H1 (cell line): ENCODE data around the gene CHCHD6. TPM values are rescaled to one million over a fixed set of nuclear protein-coding genes. Genes with fewer than 3 reads are reported as not detected.

Experiments used
- CTCF ChIA-PET: fragments of 300-600 bp; sonication (Branson Sonifier 250); formaldehyde crosslinking; loops from one replicate; lab custom pipeline; 2021; ENCODE audit not compliant: partially characterized antibody; lab: Charles Lee
- POLR2A ChIA-PET: fragments of 300-600 bp; sonication (Branson Sonifier 250); formaldehyde crosslinking; loops from one replicate; lab custom pipeline; 2021; ENCODE audit warnings: inconsistent platforms; ENCODE audit not compliant: partially characterized antibody; lab: Charles Lee
- DNase-seq, 2 experiments: peaks; one replicate each; pipeline versions ENCODE4 v3.0.0 to v3.0.0-alpha.2; 2010 to 2022; ENCODE audit warnings: low spot score in 2 of 2, low read depth in 1 of 2, mixed read lengths in 1 of 2
- FAIRE-seq: peaks from 2 replicates; lab custom pipeline; 2011; peaks lifted over from hg19 to GRCh38; lab: Jason Lieb, UNC
- H2AFZ ChIP-seq: 2 replicates; pipeline ENCODE4 v1.8.1; 2012; ENCODE audit warnings: low read length, inconsistent platforms
- H2AK5ac ChIP-seq: 2 replicates; pipeline ENCODE4 v1.6.1; 2013; ENCODE audit warnings: low read depth, low read length
- H2BK120ac ChIP-seq: replicated peaks from 2 replicates; pipeline ENCODE3; 2013; ENCODE audit warnings: low read depth, low read length, inconsistent platforms
- H2BK12ac ChIP-seq: 2 replicates; pipeline ENCODE4 v1.6.1; 2013; ENCODE audit warnings: low read depth, low read length
- H2BK15ac ChIP-seq: 2 replicates; pipeline ENCODE4 v1.6.1; 2013; ENCODE audit warnings: low read length
- H2BK20ac ChIP-seq: 2 replicates; pipeline ENCODE4 v1.6.1; 2013; ENCODE audit warnings: low read length
- H2BK5ac ChIP-seq: 2 replicates; pipeline ENCODE4 v1.6.1; 2013; ENCODE audit warnings: low read depth, low read length
- H3K14ac ChIP-seq: 2 replicates; pipeline ENCODE4 v1.6.1; 2013; ENCODE audit warnings: inconsistent platforms; ENCODE audit not compliant: insufficient read length
- H3K18ac ChIP-seq: 2 replicates; pipeline ENCODE4 v1.6.1; 2013; ENCODE audit warnings: low read length; ENCODE audit errors: extremely low read depth
- H3K23ac ChIP-seq: 2 replicates; pipeline ENCODE4 v1.6.1; 2013; ENCODE audit warnings: inconsistent platforms; ENCODE audit not compliant: insufficient read length
- H3K23me2 ChIP-seq: 2 replicates; pipeline ENCODE4 v1.6.1; 2013; ENCODE audit warnings: low read depth, low read length
- H3K27ac ChIP-seq: 2 replicates; pipeline ENCODE4 v1.6.1; 2011; ENCODE audit warnings: low read depth, low read length, inconsistent platforms
- H3K27me3 ChIP-seq, 4 experiments: replicated peaks in 1 of 4; 1 replicate in 1 of 4; 2 replicates in 3 of 4; pipeline versions ENCODE4 v1.6.1 to v1.8.1; 2011 to 2013; ENCODE audit warnings: low read length in 3 of 4, mild to moderate bottlenecking in 3 of 4, inconsistent platforms in 2 of 4, mixed read lengths in 2 of 4, moderate library complexity in 1 of 4; ENCODE audit not compliant: control insufficient read depth in 3 of 4, insufficient read depth in 3 of 4; ENCODE audit errors: extremely low read depth in 1 of 4
- H3K36me3 ChIP-seq, 4 experiments: 2 replicates each; pipeline versions ENCODE4 v1.6.1 to v1.8.1; 2011 to 2013; ENCODE audit warnings: mild to moderate bottlenecking in 4 of 4, low read length in 3 of 4, moderate library complexity in 2 of 4, control low read depth in 1 of 4, inconsistent platforms in 1 of 4; ENCODE audit not compliant: insufficient read depth in 4 of 4, control insufficient read depth in 2 of 4
- H3K4ac ChIP-seq: replicated peaks from 2 replicates; pipeline ENCODE3; 2013; ENCODE audit warnings: low read length, low read depth, mixed read lengths, inconsistent platforms; ENCODE audit not compliant: insufficient read length
- H3K4me1 ChIP-seq, 4 experiments: replicated peaks in 1 of 4; 1 replicate in 1 of 4; 2 replicates in 3 of 4; pipeline versions ENCODE4 v1.6.1 to v1.8.1; 2011 to 2013; ENCODE audit warnings: low read length in 3 of 4, inconsistent platforms in 2 of 4, mixed read lengths in 1 of 4; ENCODE audit not compliant: insufficient read depth in 4 of 4, control insufficient read depth in 3 of 4
- H3K4me2 ChIP-seq, 2 experiments: 2 replicates each; pipeline versions ENCODE4 v1.6.1 to v1.8.1; 2011 to 2013; ENCODE audit warnings: low read depth in 2 of 2, low read length in 2 of 2, control low read depth in 1 of 2, inconsistent platforms in 1 of 2, mild to moderate bottlenecking in 1 of 2; ENCODE audit not compliant: insufficient read depth in 1 of 2
- H3K4me3 ChIP-seq, 4 experiments: fragments of 200-600, 300-600 bp in 1 of 4; sonication (generic), shearing (Covaris generic), sonication (Bioruptor Twin) in 1 of 4; 2 replicates each; pipeline versions ENCODE4 v1.5.1 to v1.8.1; 2011 to 2016; ENCODE audit warnings: low read length in 4 of 4, low read depth in 3 of 4, control low read depth in 2 of 4, inconsistent platforms in 2 of 4, mild to moderate bottlenecking in 2 of 4, mixed read lengths in 1 of 4, moderate library complexity in 1 of 4; ENCODE audit not compliant: insufficient read depth in 2 of 4; ENCODE audit errors: extremely low read depth in 1 of 4
- H3K56ac ChIP-seq: replicated peaks from 2 replicates; pipeline ENCODE3; 2013; ENCODE audit warnings: low read depth, mild to moderate bottlenecking, mixed read lengths, low read length, inconsistent platforms; ENCODE audit not compliant: insufficient read length
- H3K79me1 ChIP-seq: 2 replicates; pipeline ENCODE4 v1.6.1; 2013; ENCODE audit warnings: low read depth, low read length, control low read depth
- H3K79me2 ChIP-seq, 2 experiments: 2 replicates each; pipeline versions ENCODE4 v1.6.1 to v1.8.1; 2012 to 2013; ENCODE audit warnings: low read length in 2 of 2, mild to moderate bottlenecking in 2 of 2, inconsistent platforms in 1 of 2; ENCODE audit not compliant: insufficient read depth in 2 of 2, control insufficient read depth in 1 of 2
- H3K9ac ChIP-seq, 4 experiments: replicated peaks in 1 of 4; 1 replicate in 1 of 4; 2 replicates in 3 of 4; pipeline versions ENCODE4 v1.6.1 to v1.8.1; 2011 to 2013; ENCODE audit warnings: low read depth in 3 of 4, low read length in 3 of 4, control low read depth in 2 of 4, mild to moderate bottlenecking in 2 of 4, moderate library complexity in 2 of 4, inconsistent platforms in 1 of 4; ENCODE audit errors: extremely low read depth in 1 of 4
- H3K9me3 ChIP-seq, 2 experiments: 2 replicates each; pipeline versions ENCODE4 v1.6.1 to v1.8.1; 2012 to 2013; ENCODE audit warnings: mild to moderate bottlenecking in 2 of 2, moderate library complexity in 2 of 2, control low read depth in 1 of 2, inconsistent platforms in 1 of 2, low read depth in 1 of 2, low read length in 1 of 2, mixed read lengths in 1 of 2; ENCODE audit not compliant: insufficient read depth in 2 of 2
- H4K20me1 ChIP-seq, 2 experiments: replicated peaks in 1 of 2; 2 replicates each; pipeline versions ENCODE3 to v1.8.1; 2011 to 2013; ENCODE audit warnings: inconsistent platforms in 2 of 2, low read length in 2 of 2, mild to moderate bottlenecking in 1 of 2; ENCODE audit not compliant: insufficient read depth in 2 of 2, control insufficient read depth in 1 of 2
- H4K5ac ChIP-seq: 2 replicates; pipeline ENCODE4 v1.6.1; 2013; ENCODE audit warnings: low read length, low read depth, mixed read lengths, inconsistent platforms; ENCODE audit not compliant: insufficient read length
- H4K8ac ChIP-seq: 2 replicates; pipeline ENCODE4 v1.8.0; 2013; ENCODE audit warnings: mild to moderate bottlenecking, moderate library complexity, low read length, inconsistent platforms; ENCODE audit not compliant: insufficient read depth; ENCODE audit errors: extremely low read depth
- H4K91ac ChIP-seq: replicated peaks from 2 replicates; pipeline ENCODE3; 2013; ENCODE audit warnings: low read length, mixed read lengths, inconsistent platforms; ENCODE audit not compliant: insufficient read length
- NRF1 ChIP-seq: IDR thresholded peaks from 2 replicates; pipeline ENCODE4 v1.6.1; 2011; ENCODE audit warnings: mild to moderate bottlenecking, low read depth, low read length, improper control_type of control experiment
- WGBS, 2 experiments: shearing (Covaris generic) in 1 of 2; methylation state at CpG; one replicate each; pipeline versions ENCODE4 v1.1.6 to v1.1.7; 2013 to 2015; ENCODE audit warnings: low lambda C conversion rate in 2 of 2, mixed read lengths in 2 of 2, inconsistent platforms in 1 of 2, low coverage in 1 of 2, missing lambda C conversion rate in 1 of 2; ENCODE audit not compliant: insufficient replicate concordance in 2 of 2, insufficient coverage in 1 of 2, insufficient read length in 1 of 2; ENCODE audit errors: extremely low coverage in 1 of 2, missing lambda C conversion rate in 1 of 2; 5-methylcytosine and 5-hydroxymethylcytosine counted together
- polyA plus RNA-seq, 7 experiments: library from polyadenylated mRNA; depleted of rRNA in 3 of 7; stranded (reverse) in 5 of 7; unstranded in 2 of 7; fragments of >200 nt in 5 of 7; fragments of 200-250 nt in 2 of 7; gene quantifications; 1 replicate in 5 of 7; 2 replicates in 1 of 7; 4 replicates in 1 of 7; pipeline versions ENCODE4 v1.2.1 to v1.2.3, GENCODE V29; 2011 to 2013; ENCODE audit warnings: missing spikeins in 2 of 7, mixed read lengths in 2 of 7
- total RNA-seq: library from RNA; stranded (reverse); fragmentation: NEBNext Ultra II Directional; extraction: Animal tissue kit (Norgen Biotek cat#: 25700); gene quantifications from 2 replicates; pipeline ENCODE4 v1.2.1, GENCODE V29; 2021

CHCHD6 gene
- total and polyA plus RNA-seq, 2 of the 8 experiments (the other 6 are each of a cell fraction or from before 2014, with no cell fraction given): 32.4 to 37.6 TPM

- DNase-seq (no peak), FAIRE-seq (no peak)
- H3K27ac ChIP-seq: no peak overlapping the region
- peaks cover 0 to 5% of the 10 kb centered on the region in 2 experiments for H4K20me1 ChIP-seq
- H2BK15ac ChIP-seq: no peak overlapping the region
- no peaks in the 10 kb centered on the region; the same call in 1 of the 2 replicates for H3K23me2 ChIP-seq
- H2AFZ ChIP-seq: no peak overlapping the region
- CTCF ChIA-PET: interaction anchor here (1.8 kb wide), 1 partner anchor 9 kb away, joined by 9 read pairs; no protein-coding TSS in a partner anchor
- no peaks in the 10 kb centered on the region for H3K36me3 ChIP-seq
- H3K4me3 ChIP-seq: no peak overlapping the region
- H2BK12ac ChIP-seq: no peak overlapping the region
- no peak overlapping the region for H2BK20ac ChIP-seq
- no peak overlapping the region for H4K91ac ChIP-seq
- H3K27me3 ChIP-seq: no peaks in the 10 kb centered on the region
- H3K9ac ChIP-seq: no peak overlapping the region
- H2BK120ac ChIP-seq: no peak overlapping the region
- no peak overlapping the region for H2AK5ac ChIP-seq
- H3K9me3 ChIP-seq: peaks cover 0 to 5% of the 10 kb centered on the region in 2 experiments; a peak in 1 of 4 replicates
- no peak for TF ChIP-seq NRF1
- TF ChIP-seq, all 59 proteins: peak for 0
- H3K4ac ChIP-seq: no peak overlapping the region
- H3K56ac ChIP-seq: no peak overlapping the region
- H3K23ac ChIP-seq: no peak overlapping the region
- POLR2A ChIA-PET: no interaction called here
- 88% methylated on average over 5 of the region's 5 CpGs; no CpG with 5 or more reads in 1 of the 2 experiments for WGBS, 2 experiments
- no peak overlapping the region for H3K18ac ChIP-seq
- H3K79me2 ChIP-seq: 0 out of 4 replicates have a peak, but pooled peaks cover 0 to 2% of the 10 kb centered on the region in 2 experiments
- H4K5ac ChIP-seq: no peak overlapping the region
- peaks cover 4% of the 10 kb centered on the region for H3K79me1 ChIP-seq
- H4K8ac ChIP-seq: no peak overlapping the region
- no peak overlapping the region for H3K14ac ChIP-seq
- peaks cover 0 to 4% (median 0%) of the 10 kb centered on the region in 4 experiments; a peak in 1 of 7 replicates for H3K4me1 ChIP-seq
- H2BK5ac ChIP-seq: no peak overlapping the region
- H3K4me2 ChIP-seq: no peak overlapping the region
Measured at GRCh38 chr3:126743350-126743749, 39.3 kb downstream of the CHCHD6 start.
